HL-60 (cell line): ENCODE measurements around the gene IGFL3.
"Not testable (repeated sequence)": the region's sequence is repeated elsewhere in the genome, so short reads cannot be mapped to it uniquely, and the experiment has no call there.

ENCODE experiments used
- DNase-seq, 2 experiments: peaks; one replicate each; pipeline ENCODE4 v3.0.0-alpha.2; 2010 to 2020; ENCODE audit warnings: low read depth in 1 of 2, low spot score in 1 of 2
- H3K27ac ChIP-seq: fragments of 250-450 bp; sonication (Bioruptor Pico); replicated peaks from 2 replicates; pipeline ENCODE4 v1.5.1; 2020; ENCODE audit warnings: mild to moderate bottlenecking, moderate library complexity
- H3K27me3 ChIP-seq: fragments of 250-450 bp; sonication (Bioruptor Pico); 2 replicates; pipeline ENCODE4 v1.5.1; 2021; ENCODE audit warnings: mild to moderate bottlenecking, moderate library complexity; ENCODE audit not compliant: insufficient read depth, poor library complexity, severe bottlenecking
- H3K4me3 ChIP-seq: replicated peaks from 2 replicates; pipeline ENCODE4 v1.5.1; 2011; ENCODE audit warnings: mild to moderate bottlenecking, control low read depth, low read length; ENCODE audit not compliant: insufficient read depth
- GABPA ChIP-seq: IDR thresholded peaks from 2 replicates; pipeline ENCODE4 v1.6.1; 2012; ENCODE audit warnings: low read depth
- POLR2AphosphoS5 ChIP-seq: IDR thresholded peaks from 2 replicates; pipeline ENCODE4 v1.6.1; 2012; ENCODE audit warnings: low read depth
- SPI1 ChIP-seq: IDR thresholded peaks from 2 replicates; pipeline ENCODE4 v1.6.1; 2012; ENCODE audit warnings: low read depth, mild to moderate bottlenecking, borderline replicate concordance
- TF ChIP-seq, protein P1 (sequence below): IDR thresholded peaks from one replicate; pipeline ENCODE4 v1.5.1; 2011; ENCODE audit warnings: low read length, control low read depth, inconsistent platforms; ENCODE audit not compliant: insufficient read depth
- TF ChIP-seq, protein P2 (sequence below): IDR thresholded peaks from 2 replicates; pipeline ENCODE4 v1.6.1; 2012; ENCODE audit warnings: low read depth; ENCODE audit not compliant: insufficient replicate concordance

The IGFL3 gene

DNA sequence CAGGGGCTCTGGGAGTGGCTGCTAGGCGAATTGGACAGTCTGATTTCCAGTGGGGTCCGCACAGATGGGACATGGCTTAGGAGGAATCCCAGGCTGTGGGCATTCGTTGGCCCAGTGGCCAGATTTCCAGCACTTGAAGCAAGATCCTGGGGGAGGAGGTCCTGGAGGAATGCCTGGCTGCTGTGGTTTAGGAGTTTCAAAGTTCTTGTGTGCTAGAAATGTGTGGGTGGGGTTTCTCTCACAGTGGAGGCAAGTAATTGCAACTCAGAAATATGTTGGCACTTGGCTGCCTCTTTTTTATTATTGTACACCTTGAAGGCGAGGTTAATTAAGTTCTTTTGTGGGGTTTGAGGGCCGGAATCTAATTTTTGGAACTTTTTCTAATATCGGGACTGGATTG is 17.1 kb downstream of the IGFL3 start:
- H3K27me3 ChIP-seq, result peaks cover 2% of the 10 kb centered on the region
- no peak overlapping the region for H3K4me3 ChIP-seq
- no peak overlapping the region for H3K27ac ChIP-seq
- DNase-seq, result no peak
- no peak for TF ChIP-seq SPI1
- TF ChIP-seq, protein P1, sequence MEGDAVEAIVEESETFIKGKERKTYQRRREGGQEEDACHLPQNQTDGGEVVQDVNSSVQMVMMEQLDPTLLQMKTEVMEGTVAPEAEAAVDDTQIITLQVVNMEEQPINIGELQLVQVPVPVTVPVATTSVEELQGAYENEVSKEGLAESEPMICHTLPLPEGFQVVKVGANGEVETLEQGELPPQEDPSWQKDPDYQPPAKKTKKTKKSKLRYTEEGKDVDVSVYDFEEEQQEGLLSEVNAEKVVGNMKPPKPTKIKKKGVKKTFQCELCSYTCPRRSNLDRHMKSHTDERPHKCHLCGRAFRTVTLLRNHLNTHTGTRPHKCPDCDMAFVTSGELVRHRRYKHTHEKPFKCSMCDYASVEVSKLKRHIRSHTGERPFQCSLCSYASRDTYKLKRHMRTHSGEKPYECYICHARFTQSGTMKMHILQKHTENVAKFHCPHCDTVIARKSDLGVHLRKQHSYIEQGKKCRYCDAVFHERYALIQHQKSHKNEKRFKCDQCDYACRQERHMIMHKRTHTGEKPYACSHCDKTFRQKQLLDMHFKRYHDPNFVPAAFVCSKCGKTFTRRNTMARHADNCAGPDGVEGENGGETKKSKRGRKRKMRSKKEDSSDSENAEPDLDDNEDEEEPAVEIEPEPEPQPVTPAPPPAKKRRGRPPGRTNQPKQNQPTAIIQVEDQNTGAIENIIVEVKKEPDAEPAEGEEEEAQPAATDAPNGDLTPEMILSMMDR, result no peak
- no peak for TF ChIP-seq POLR2AphosphoS5
- TF ChIP-seq, protein P2, sequence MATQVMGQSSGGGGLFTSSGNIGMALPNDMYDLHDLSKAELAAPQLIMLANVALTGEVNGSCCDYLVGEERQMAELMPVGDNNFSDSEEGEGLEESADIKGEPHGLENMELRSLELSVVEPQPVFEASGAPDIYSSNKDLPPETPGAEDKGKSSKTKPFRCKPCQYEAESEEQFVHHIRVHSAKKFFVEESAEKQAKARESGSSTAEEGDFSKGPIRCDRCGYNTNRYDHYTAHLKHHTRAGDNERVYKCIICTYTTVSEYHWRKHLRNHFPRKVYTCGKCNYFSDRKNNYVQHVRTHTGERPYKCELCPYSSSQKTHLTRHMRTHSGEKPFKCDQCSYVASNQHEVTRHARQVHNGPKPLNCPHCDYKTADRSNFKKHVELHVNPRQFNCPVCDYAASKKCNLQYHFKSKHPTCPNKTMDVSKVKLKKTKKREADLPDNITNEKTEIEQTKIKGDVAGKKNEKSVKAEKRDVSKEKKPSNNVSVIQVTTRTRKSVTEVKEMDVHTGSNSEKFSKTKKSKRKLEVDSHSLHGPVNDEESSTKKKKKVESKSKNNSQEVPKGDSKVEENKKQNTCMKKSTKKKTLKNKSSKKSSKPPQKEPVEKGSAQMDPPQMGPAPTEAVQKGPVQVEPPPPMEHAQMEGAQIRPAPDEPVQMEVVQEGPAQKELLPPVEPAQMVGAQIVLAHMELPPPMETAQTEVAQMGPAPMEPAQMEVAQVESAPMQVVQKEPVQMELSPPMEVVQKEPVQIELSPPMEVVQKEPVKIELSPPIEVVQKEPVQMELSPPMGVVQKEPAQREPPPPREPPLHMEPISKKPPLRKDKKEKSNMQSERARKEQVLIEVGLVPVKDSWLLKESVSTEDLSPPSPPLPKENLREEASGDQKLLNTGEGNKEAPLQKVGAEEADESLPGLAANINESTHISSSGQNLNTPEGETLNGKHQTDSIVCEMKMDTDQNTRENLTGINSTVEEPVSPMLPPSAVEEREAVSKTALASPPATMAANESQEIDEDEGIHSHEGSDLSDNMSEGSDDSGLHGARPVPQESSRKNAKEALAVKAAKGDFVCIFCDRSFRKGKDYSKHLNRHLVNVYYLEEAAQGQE, result no peak
- TF ChIP-seq GABPA, result no peak

DNA sequence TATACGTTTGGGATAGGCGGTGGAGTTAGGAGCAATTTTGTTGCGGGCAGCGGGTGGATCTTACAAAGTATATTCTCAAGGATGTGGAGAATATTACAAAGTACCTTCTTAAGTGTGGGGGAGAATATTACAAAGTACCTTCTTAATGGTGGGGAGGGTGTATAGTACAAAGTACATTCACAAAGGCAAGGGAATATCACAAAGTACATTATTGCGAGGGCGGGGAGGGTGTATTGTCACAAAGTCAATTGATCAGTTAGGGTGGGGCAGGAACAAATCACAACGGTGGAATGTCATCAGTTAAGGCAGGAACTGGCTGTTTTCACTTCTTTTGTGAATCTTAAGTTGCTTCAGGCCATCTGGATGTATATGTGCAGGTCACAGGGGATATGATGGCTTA is 22.2 kb downstream of the IGFL3 start:
- not testable (repeated sequence) for H3K4me3 ChIP-seq, H3K27ac ChIP-seq, H3K27me3 ChIP-seq, DNase-seq

DNA sequence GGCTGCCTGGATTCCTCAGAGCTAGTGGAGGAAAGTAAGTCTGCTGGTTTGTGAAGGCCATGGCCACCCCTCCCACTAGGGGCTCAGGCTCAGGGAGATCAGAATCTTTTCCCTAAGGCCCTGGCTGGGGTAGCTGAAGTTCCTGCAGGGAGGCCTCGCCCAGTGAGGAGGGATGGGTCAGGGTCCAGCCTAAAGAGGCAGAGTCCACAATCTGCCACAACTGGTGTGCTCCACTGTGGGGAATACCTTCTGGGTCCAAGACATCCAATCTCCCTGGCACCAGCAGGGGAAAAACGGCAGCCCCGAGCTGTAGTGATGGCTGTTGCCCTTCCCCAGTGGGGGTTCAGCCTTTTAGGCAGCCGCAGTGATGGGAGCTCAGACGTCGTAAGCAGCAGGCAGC is 23.2 kb downstream of the IGFL3 start:
- no peak for DNase-seq
- TF ChIP-seq, protein P2, result no peak
- TF ChIP-seq SPI1 (no peak), GABPA (no peak), POLR2AphosphoS5 (no peak)
- TF ChIP-seq, protein P1, result no peak
- Histone ChIP-seq H3K27me3 (no peaks in the 10 kb centered on the region), H3K4me3 (no peak overlapping the region), H3K27ac (no peak overlapping the region)

DNA sequence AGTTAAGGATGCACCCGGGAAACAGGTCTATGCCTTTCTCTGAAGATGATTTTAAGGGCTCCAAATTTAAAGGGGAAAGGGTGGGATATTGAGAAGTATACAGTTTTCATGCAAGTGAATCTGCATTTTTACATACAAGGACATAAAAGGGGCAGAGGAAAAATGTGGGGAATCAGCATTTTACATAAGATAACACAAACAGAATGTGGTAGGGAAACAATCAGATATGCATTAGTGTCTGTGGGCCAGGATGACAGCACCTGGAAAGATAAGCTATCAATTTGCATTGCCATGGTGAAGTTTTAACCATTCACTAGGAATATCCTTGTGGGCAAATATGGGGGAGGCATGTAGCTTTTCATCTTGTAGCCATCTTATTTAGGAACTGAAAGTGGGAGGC is 24.1 kb downstream of the IGFL3 start:
- no peak overlapping the region for H3K4me3 ChIP-seq
- TF ChIP-seq, protein P2, result no peak
- TF ChIP-seq SPI1, result no peak
- TF ChIP-seq, protein P1, result no peak
- TF ChIP-seq GABPA, result no peak
- no peak for TF ChIP-seq POLR2AphosphoS5
- no peak for DNase-seq
- H3K27me3 ChIP-seq, result no peaks in the 10 kb centered on the region
- H3K27ac ChIP-seq, result no peak overlapping the region
